OCI-LY3 (cell line): ENCODE data around the gene ZNRF1.

ENCODE experiments used
- EZH2phosphoT487 ChIP-seq: fragments of 200-600 bp; shearing (Covaris generic); IDR thresholded peaks from 2 replicates; pipeline ENCODE4 v1.6.1; 2018; ENCODE audit warnings: antibody characterized with exemption, mixed run types, low read depth
- TF ChIP-seq, protein P1 (sequence below): fragments of 200-600, 300-600 bp; sonication (generic); IDR thresholded peaks from 2 replicates; pipeline ENCODE4 v1.5.1; 2014; ENCODE audit warnings: antibody characterized with exemption, low read length, low read depth

DNA sequence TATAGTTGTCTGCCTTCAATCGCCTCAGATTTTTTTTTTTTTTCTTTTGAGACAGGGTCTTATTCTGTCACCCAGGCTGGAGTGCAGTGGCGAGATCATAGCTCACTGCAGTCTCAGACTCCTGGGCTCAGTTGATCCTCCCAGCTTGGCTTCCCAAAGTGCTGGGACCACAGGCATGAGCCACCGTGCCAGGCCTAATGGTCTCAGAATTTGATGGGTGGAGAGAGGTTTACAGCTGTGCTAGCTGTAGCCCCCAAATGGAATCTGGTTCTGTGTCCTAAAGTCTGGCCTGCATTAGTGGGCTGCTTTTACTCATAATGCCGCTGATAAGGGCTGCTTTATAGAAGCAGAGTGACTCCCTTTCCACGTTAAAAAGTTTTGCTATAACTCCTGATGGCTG, 5.1 kb downstream of the ZNRF1 start:
- TF ChIP-seq, protein P1, sequence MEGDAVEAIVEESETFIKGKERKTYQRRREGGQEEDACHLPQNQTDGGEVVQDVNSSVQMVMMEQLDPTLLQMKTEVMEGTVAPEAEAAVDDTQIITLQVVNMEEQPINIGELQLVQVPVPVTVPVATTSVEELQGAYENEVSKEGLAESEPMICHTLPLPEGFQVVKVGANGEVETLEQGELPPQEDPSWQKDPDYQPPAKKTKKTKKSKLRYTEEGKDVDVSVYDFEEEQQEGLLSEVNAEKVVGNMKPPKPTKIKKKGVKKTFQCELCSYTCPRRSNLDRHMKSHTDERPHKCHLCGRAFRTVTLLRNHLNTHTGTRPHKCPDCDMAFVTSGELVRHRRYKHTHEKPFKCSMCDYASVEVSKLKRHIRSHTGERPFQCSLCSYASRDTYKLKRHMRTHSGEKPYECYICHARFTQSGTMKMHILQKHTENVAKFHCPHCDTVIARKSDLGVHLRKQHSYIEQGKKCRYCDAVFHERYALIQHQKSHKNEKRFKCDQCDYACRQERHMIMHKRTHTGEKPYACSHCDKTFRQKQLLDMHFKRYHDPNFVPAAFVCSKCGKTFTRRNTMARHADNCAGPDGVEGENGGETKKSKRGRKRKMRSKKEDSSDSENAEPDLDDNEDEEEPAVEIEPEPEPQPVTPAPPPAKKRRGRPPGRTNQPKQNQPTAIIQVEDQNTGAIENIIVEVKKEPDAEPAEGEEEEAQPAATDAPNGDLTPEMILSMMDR, result no peak
- TF ChIP-seq EZH2phosphoT487, result no peak
